K562 (cell line): ENCODE measurements around the gene MCM3.

Experiments used
- CEBPB ChIP-seq: fragments of 450-650 bp; IDR thresholded peaks from 2 replicates; pipeline ENCODE4 v1.6.1; 2016; ENCODE audit warnings: missing genetic modification characterization, missing compliant biosample characterization
- MEF2A ChIP-seq: IDR thresholded peaks from 2 replicates; pipeline ENCODE4 v1.6.1; 2011; ENCODE audit warnings: low read depth, mild to moderate bottlenecking, low read length, moderate library complexity; ENCODE audit not compliant: control insufficient read depth
- NFXL1 ChIP-seq: fragments of 450-650 bp; formaldehyde crosslinking; IDR thresholded peaks from 2 replicates; pipeline ENCODE4 v1.4.0; 2021; ENCODE audit warnings: mild to moderate bottlenecking
- RB1 ChIP-seq: fragments of 450-650 bp; IDR thresholded peaks from 2 replicates; pipeline ENCODE4 v1.6.1; 2017; ENCODE audit warnings: low read depth, mild to moderate bottlenecking
- ZNF785 ChIP-seq: fragments of 250-450 bp; sonication (Bioruptor Pico); IDR thresholded peaks from 2 replicates; pipeline ENCODE4 v1.4.0; 2020; ENCODE audit warnings: mild to moderate bottlenecking
- TF ChIP-seq, protein P1 (sequence below), 3 experiments: IDR thresholded peaks in 2 of 3; conservative IDR thresholded peaks in 1 of 3; 2 replicates each; pipeline ENCODE4 v1.5.1; 2011 to 2012; ENCODE audit warnings: low read length in 3 of 3, mild to moderate bottlenecking in 3 of 3, control low read depth in 2 of 3, improper control_type of control experiment in 1 of 3, inconsistent platforms in 1 of 3, low read depth in 1 of 3, mixed read lengths in 1 of 3, moderate library complexity in 1 of 3; ENCODE audit not compliant: insufficient read depth in 2 of 3

DNA sequence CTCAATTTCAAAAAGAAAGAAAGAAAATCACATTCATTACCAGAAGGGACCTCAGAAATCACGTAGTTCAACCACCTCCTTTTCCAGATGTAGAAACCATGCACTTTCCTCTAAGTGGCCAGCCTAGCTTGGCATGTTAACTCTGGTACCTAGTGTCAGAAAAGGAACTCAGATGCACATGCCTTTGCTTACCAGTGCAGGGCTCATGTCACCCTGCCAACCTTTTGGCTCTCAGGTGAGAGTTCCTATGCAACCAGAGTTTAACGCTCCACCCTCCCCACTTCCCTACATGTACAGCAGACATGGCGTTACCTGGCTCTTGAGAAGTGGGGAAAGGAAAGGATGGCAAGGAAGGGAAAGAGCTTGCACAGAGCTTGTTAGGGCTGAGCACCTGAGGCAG is 23.9 kb downstream of the MCM3 start:
- TF ChIP-seq CEBPB (tag) (no peak), ZNF785 (CRISPR knock-in tag) (no peak), MEF2A (no peak), NFXL1 (CRISPR knock-in tag) (no peak), RB1 (no peak)
- TF ChIP-seq, protein P1, sequence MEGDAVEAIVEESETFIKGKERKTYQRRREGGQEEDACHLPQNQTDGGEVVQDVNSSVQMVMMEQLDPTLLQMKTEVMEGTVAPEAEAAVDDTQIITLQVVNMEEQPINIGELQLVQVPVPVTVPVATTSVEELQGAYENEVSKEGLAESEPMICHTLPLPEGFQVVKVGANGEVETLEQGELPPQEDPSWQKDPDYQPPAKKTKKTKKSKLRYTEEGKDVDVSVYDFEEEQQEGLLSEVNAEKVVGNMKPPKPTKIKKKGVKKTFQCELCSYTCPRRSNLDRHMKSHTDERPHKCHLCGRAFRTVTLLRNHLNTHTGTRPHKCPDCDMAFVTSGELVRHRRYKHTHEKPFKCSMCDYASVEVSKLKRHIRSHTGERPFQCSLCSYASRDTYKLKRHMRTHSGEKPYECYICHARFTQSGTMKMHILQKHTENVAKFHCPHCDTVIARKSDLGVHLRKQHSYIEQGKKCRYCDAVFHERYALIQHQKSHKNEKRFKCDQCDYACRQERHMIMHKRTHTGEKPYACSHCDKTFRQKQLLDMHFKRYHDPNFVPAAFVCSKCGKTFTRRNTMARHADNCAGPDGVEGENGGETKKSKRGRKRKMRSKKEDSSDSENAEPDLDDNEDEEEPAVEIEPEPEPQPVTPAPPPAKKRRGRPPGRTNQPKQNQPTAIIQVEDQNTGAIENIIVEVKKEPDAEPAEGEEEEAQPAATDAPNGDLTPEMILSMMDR (IDR thresholded peaks at IDR 0.05 in 2 of 3, conservative IDR thresholded peaks at IDR 0.05 in 1 of 3; ENCODE audit: insufficient read depth in 2 of 3, low read depth in 1 of 3, low read length in 3 of 3): no peak
